Tibial artery (tissue), 4 donors: ENCODE measurements around the gene NAPA.

Experiments used
- DNase-seq, 2 donors: peaks; one replicate each; pipeline ENCODE4 v3.0.0-alpha.2; 2019
- H3K27ac ChIP-seq, 2 donors: fragments of 200-600 bp; sonication (generic) in 1 of 2; 1 replicate in 1 of 2; 2 replicates in 1 of 2; pipeline ENCODE4 v1.5.1; 2018 to 2019; ENCODE audit warnings: mild to moderate bottlenecking in 1 of 2
- H3K27me3 ChIP-seq, 2 donors: fragments of 200-600 bp; sonication (generic) in 1 of 2; one replicate each; pipeline versions ENCODE4 v1.5.1 to v1.6.0; 2016 to 2019
- H3K36me3 ChIP-seq, 3 donors: fragments of 200-600 bp; sonication (generic) in 2 of 3; one replicate each; pipeline ENCODE4 v1.5.1; 2016 to 2019; ENCODE audit warnings: mild to moderate bottlenecking in 2 of 3
- H3K4me1 ChIP-seq, 4 donors: fragments of 200-600 bp; sonication (generic) in 2 of 4; 1 replicate in 3 of 4; 2 replicates in 1 of 4; pipeline ENCODE4 v1.5.1; 2016 to 2019
- H3K4me3 ChIP-seq, 2 donors: fragments of 200-600 bp; sonication (generic) in 1 of 2; 1 replicate in 1 of 2; 2 replicates in 1 of 2; pipeline ENCODE4 v1.5.1; 2018 to 2019; ENCODE audit warnings: mild to moderate bottlenecking in 2 of 2
- H3K9me3 ChIP-seq, 3 donors: fragments of 200-600 bp; sonication (generic) in 1 of 3; one replicate each; pipeline ENCODE4 v1.5.1; 2016 to 2019
- intact Hi-C: fragments of 100-400 bp; cut with DNase I; formaldehyde crosslinking; loops from one replicate; pipeline ENCODE4 v1.15.0; 2023; ENCODE audit warnings: low total_unique reads
- TF ChIP-seq, protein P1 (sequence below), 2 experiments: fragments of 200-600 bp in 1 of 2; fragments of 450-650 bp in 1 of 2; IDR thresholded peaks; one replicate each; pipeline ENCODE4 v1.5.1; 2017 to 2019; ENCODE audit warnings: antibody characterized with exemption in 2 of 2, mild to moderate bottlenecking in 1 of 2, moderate library complexity in 1 of 2

The NAPA gene

DNA sequence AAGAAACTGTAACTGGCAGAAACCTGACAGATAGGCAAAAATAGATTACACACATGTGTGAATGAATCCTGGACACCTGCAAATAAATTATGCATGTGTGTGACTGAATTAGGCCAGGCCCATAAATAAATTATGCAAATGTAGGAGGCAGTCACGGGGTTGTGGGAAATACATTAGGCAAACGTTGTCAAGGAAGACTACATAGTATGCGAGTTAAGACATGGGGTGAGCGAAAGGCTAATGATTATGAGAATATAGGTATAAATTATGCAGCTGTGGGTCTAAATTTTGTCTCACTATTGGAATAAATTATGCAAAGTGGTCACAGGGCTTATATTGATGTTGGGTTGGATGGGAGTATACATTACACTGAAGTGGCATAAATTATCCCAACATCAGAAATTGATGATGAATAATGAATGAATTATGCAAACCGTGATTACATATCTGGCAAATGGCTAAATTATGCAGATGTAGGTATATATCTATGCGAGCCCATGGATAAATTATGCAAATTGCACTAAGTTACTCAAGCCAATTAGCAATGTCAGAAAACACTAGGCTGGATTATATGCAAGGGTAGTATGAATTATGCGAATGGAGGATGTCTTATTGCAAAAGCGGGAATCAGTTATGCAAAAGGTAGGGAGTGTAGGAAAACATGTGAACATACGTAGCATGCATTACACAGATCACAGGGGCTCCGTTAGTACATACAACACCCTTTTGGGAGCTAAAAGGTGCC, 50.0 kb downstream of the NAPA start:
- Histone ChIP-seq H3K9me3 (no peaks in the 10 kb centered on the region), H3K27ac (no peak overlapping the region), H3K36me3 (no peaks in the 10 kb centered on the region), H3K4me1 (peaks cover 0 to 6% (median 0%) of the 10 kb centered on the region in 4 donors), H3K4me3 (no peak overlapping the region), H3K27me3 (peaks cover 0 to 20% of the 10 kb centered on the region in 2 donors)
- DNase-seq, result no peak
- intact Hi-C loops, result no loop called here
- TF ChIP-seq, protein P1, sequence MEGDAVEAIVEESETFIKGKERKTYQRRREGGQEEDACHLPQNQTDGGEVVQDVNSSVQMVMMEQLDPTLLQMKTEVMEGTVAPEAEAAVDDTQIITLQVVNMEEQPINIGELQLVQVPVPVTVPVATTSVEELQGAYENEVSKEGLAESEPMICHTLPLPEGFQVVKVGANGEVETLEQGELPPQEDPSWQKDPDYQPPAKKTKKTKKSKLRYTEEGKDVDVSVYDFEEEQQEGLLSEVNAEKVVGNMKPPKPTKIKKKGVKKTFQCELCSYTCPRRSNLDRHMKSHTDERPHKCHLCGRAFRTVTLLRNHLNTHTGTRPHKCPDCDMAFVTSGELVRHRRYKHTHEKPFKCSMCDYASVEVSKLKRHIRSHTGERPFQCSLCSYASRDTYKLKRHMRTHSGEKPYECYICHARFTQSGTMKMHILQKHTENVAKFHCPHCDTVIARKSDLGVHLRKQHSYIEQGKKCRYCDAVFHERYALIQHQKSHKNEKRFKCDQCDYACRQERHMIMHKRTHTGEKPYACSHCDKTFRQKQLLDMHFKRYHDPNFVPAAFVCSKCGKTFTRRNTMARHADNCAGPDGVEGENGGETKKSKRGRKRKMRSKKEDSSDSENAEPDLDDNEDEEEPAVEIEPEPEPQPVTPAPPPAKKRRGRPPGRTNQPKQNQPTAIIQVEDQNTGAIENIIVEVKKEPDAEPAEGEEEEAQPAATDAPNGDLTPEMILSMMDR (IDR thresholded peaks at IDR 0.05), result no peak

DNA sequence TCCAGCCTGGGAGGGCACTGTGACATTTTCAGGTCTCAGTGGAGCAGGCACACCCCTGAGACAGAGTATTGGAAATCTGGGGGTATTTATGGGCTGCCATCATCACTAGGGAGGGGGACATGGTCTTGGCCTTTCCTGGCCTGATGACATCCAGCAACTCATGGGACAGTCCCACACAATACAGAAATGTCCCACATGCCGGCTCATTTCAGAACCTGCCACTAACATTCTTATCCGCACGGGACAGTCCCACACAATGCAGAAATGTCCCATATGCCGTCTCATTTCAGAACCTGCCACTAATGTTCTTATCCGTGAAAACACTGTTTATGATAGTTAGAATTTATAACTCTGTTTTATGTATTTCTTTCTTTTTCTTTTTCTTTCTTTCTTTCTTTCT, 53.0 kb downstream of the NAPA start:
- peaks cover 4 to 48% of the 10 kb centered on the region in 2 donors for H3K27me3 ChIP-seq
- TF ChIP-seq, protein P1 (IDR thresholded peaks at IDR 0.05), result no peak
- peaks cover 0 to 2% (median 0%) of the 10 kb centered on the region in 3 donors for H3K9me3 ChIP-seq
- DNase-seq, result no peak
- H3K27ac ChIP-seq, result no peak overlapping the region
- intact Hi-C loops, result no loop called here
- no peaks in the 10 kb centered on the region for H3K36me3 ChIP-seq
- H3K4me1 ChIP-seq, result peaks cover 0 to 6% (median 3%) of the 10 kb centered on the region in 4 donors
- no peak overlapping the region for H3K4me3 ChIP-seq

DNA sequence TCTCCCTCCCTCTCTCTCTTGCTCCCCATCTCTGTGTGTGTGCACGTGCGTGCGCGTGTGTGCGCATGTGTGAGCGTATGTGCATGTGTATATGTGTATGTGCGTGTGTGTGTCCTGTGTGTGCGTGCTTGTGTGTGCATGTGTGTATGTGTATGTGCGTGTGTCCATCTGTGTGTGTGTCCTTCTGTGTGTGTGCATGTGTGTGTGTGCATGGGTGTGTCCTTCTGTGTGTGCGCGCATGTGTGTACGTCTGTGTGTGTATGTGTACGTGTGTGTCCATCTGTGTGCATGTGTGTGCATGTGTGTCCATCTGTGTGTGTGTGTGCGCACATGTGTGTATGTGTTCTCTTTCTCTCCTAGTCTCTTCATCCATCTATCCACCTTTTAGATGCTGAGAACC, 55.4 kb downstream of the NAPA start:
- peaks cover 5 to 60% of the 10 kb centered on the region in 2 donors for H3K27me3 ChIP-seq
- intact Hi-C loops, result no loop called here
- TF ChIP-seq, protein P1 (IDR thresholded peaks at IDR 0.05), result no peak
- H3K36me3 ChIP-seq, result peaks cover 0 to 5% (median 0%) of the 10 kb centered on the region in 3 donors
- H3K9me3 ChIP-seq, result peaks cover 2 to 20% (median 11%) of the 10 kb centered on the region in 3 donors
- H3K4me1 ChIP-seq, result peaks cover 0 to 6% (median 3%) of the 10 kb centered on the region in 4 donors
- DNase-seq, result no peak
- no peak overlapping the region for H3K27ac ChIP-seq
- H3K4me3 ChIP-seq, result no peak overlapping the region

DNA sequence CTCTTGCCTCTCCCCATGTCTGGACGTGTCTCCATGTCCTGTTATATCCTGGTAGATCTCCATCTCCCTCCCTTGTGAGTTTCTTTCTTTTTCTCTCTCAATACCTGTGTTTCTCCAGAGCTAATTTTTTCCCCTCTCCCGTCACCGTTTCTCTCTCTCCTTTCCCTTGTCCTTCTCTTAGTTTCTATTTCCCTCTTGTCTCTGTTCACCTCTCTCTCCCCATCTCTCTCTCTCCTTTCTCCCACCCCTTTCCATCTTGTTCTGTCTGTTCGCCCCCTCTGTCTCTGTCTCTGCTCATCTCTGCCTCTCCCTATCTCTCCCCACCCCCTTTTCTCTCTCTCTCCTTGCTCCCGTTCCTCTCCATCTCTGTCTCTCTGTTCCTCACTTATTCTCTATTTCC, 56.2 kb downstream of the NAPA start:
- no peak overlapping the region for H3K27ac ChIP-seq
- intact Hi-C loops, result no loop called here
- peaks cover 2 to 20% (median 11%) of the 10 kb centered on the region in 3 donors for H3K9me3 ChIP-seq
- TF ChIP-seq, protein P1 (IDR thresholded peaks at IDR 0.05), result no peak
- peaks cover 5 to 60% of the 10 kb centered on the region in 2 donors for H3K27me3 ChIP-seq
- peaks cover 0 to 6% (median 3%) of the 10 kb centered on the region in 4 donors for H3K4me1 ChIP-seq
- peaks cover 0 to 5% (median 0%) of the 10 kb centered on the region in 3 donors for H3K36me3 ChIP-seq
- no peak for DNase-seq
- no peak overlapping the region for H3K4me3 ChIP-seq

DNA sequence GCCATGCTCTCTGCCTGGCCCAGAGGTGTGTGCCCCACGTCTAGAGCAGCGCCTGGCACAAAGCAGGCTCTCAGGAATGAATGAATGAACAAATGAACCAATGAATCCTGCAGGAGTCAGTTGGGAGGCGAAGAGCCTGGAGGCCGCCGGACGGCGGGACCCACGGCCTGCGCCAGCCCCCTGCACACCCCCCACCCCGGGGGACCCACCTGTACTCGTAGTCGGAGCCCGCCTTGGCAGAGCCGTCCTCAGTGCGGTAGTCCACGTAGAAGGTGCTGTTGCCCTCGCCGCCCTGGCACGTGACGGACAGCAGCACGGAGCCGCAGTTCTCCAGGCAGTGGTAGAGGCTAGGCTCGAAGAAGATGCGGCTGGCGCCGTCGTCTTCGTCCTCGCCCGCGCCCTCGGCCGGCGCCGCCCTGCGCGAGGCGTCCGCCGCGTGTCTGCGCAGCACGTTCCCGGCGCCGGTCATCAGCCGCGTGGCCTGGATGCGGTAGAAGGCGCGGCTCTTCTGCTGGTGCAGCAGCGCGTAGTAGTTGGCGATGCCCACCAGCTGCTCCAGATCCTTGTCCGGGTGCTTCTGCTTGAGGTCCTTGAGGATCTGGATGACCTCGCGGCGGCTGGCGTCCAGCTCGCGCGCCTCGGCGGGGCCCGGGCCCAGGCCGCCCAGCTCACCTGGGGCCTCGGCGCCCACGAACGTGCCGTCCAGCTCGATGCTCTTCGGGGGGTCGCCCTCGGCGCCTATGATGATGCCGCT, 58.0 kb downstream of the NAPA start:
- Histone ChIP-seq H3K4me3 (no peak overlapping the region), H3K9me3 (peaks cover 2 to 20% (median 11%) of the 10 kb centered on the region in 3 donors), H3K36me3 (peaks cover 0 to 5% (median 0%) of the 10 kb centered on the region in 3 donors), H3K27me3 (peaks cover 5 to 60% of the 10 kb centered on the region in 2 donors), H3K27ac (no peak overlapping the region), H3K4me1 (peaks cover 0 to 6% (median 3%) of the 10 kb centered on the region in 4 donors)
- DNase-seq, result no peak
- TF ChIP-seq, protein P1 (IDR thresholded peaks at IDR 0.05), result no peak
- intact Hi-C loops, result no loop called here
